ENCODE measurements around the gene PAAF1.

PAAF1 gene

GRCh38 chr11:73944085-73944484 lies 67.3 kb downstream of the PAAF1 start:
- no peak for DNase-seq (ENCODE audit: low read depth)
- TF ChIP-seq CTCF (IDR thresholded peaks at IDR 0.05; ENCODE audit: insufficient read depth, low read depth, low read length, missing control alignments) = no peak
- H3K4me3 ChIP-seq (ENCODE audit: low read length) = no peak overlapping the region

DNA sequence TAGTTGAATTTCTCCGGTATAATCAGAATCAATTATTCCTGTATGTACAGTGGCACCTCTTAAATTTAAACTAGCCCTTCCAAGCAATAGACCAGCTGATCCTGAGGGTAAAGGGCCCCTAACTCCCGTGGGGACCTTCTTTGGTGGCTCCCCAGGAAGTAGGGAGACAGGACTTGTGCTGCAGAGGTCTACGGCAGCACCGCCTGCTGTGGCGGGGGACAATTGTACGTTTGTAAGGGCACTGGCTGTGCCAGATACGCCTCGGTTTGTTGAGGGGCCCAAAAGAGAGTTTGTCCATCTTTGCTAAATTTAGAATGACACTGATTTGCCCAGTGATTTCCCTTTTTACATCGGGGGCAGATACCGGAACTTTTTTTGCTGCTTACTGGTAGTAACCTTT lies 68.1 kb downstream of the PAAF1 start:
- TF ChIP-seq CTCF (IDR thresholded peaks at IDR 0.05; ENCODE audit: insufficient read depth, low read depth, low read length, missing control alignments) = no peak
- DNase-seq (ENCODE audit: low read depth) = no peak
- H3K4me3 ChIP-seq (ENCODE audit: low read length) = no peak overlapping the region

DNA sequence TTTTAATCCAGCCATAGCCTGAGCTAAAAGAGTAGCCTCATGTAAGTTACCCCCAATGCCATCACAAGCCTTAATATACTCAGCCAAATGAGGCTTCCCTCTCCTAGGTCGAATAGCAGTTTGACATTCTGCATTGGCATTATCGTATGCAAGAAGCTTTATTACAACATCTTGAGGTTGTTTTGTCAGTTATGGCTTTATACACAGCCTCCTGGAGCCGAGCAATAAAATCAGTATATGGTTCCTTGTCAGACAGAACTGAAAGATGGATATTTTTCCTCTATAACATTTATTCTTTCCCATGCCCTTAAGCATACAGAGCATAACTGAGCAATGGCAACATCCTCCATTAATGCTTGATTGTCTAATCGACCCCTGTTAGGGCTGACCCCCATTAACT lies 68.6 kb downstream of the PAAF1 start:
- no peak overlapping the region for H3K4me3 ChIP-seq (ENCODE audit: low read length)
- TF ChIP-seq CTCF (IDR thresholded peaks at IDR 0.05; ENCODE audit: insufficient read depth, low read depth, low read length, missing control alignments) = no peak
- no peak for DNase-seq (ENCODE audit: low read depth)

DNA sequence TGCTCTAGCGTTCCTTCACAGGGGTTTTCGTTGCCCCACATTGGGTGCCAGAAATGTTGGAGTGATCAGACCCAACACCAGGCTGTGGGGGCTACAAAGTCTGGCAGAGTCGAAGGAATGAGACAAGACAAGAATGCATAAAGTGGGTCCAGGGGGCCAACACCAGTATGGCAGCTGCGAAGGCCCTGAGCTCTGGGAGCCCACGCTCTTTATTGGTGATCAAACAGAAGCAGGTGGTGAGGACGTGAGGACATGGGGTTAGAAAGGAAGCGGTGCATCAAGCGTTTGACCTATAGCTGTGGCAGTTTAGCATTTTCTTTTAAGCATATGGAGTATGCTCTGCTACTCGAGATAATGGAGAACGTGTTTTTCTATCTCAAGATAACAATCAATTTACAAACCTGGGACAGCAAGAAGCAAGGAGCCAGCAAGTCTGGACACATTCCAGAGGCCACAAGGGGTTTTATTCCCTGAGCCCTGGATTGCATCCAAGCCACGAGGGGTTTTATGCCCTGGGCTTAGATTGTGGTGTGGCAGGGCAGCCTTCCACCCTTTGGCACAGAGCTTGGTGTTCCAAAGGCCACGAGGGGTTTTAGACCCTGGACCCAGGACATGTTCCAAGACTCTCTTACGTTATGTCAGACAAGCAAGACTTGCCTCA lies 70.1 kb downstream of the PAAF1 start:
- no peak overlapping the region for H3K4me3 ChIP-seq (ENCODE audit: low read length)
- no peak for DNase-seq (ENCODE audit: low read depth)
- TF ChIP-seq CTCF (IDR thresholded peaks at IDR 0.05; ENCODE audit: insufficient read depth, low read depth, low read length, missing control alignments) = no peak

- no peak for DNase-seq (ENCODE audit: low read depth)
- TF ChIP-seq CTCF (IDR thresholded peaks at IDR 0.05; ENCODE audit: insufficient read depth, low read depth, low read length, missing control alignments) = no peak
- no peak overlapping the region for H3K4me3 ChIP-seq (ENCODE audit: low read length)
These were observed 72.4 kb downstream of the PAAF1 start for GRCh38 chr11:73949246-73949645.

DNA sequence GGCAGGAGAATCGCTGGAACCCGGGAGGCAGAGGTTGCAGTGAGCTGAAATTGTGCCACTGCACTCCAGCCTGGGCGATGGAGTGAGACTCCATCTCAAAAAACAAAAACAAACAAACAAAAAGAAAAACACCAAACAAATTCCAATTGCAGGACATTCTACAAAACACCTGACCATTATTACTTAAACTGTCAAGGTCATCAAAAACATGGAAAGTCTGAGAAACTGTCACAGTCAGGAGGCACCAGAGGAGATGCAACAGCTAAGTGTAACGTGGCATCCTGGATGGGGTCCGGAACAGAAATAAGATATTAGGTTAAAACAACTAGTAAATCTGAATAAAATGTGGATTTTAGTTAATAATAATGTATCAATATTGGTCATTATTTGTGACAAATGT lies 73.1 kb downstream of the PAAF1 start:
- no peak for TF ChIP-seq CTCF (IDR thresholded peaks at IDR 0.05; ENCODE audit: insufficient read depth, low read depth, low read length, missing control alignments)
- no peak overlapping the region for H3K4me3 ChIP-seq (ENCODE audit: low read length)
- DNase-seq (ENCODE audit: low read depth) = no peak
